DND-41 (cell line): ENCODE data around the gene HGS.

Experiments
- ATAC-seq: fragments of 200-7000 bp; cut with Tn5 transposase; 3 replicates; pipeline ENCODE4 v1.9.1; 2021; ENCODE audit warnings: low read depth; ENCODE audit not compliant: insufficient read depth
- DNase-seq: peaks from one replicate; pipeline ENCODE4 v3.0.0-alpha.2; 2020
- H2AFZ ChIP-seq: 2 replicates; pipeline ENCODE4 v1.6.0; 2012; ENCODE audit warnings: low read depth, low read length
- H3K27ac ChIP-seq: 2 replicates; pipeline ENCODE4 v1.5.1; 2012; ENCODE audit warnings: low read length, inconsistent platforms
- H3K27me3 ChIP-seq: fragments of 200-600 bp; sonication (generic); 2 replicates; pipeline ENCODE4 v1.6.0; 2012; ENCODE audit warnings: low read length, mild to moderate bottlenecking, inconsistent platforms; ENCODE audit not compliant: insufficient read depth, poor library complexity
- H3K36me3 ChIP-seq: 2 replicates; pipeline ENCODE4 v1.5.1; 2012; ENCODE audit warnings: low read length, inconsistent platforms; ENCODE audit not compliant: insufficient read depth
- H3K4me1 ChIP-seq: 2 replicates; pipeline ENCODE4 v1.5.1; 2012; ENCODE audit warnings: mild to moderate bottlenecking, low read length; ENCODE audit not compliant: insufficient read depth
- H3K4me2 ChIP-seq: 2 replicates; pipeline ENCODE4 v1.6.0; 2012; ENCODE audit warnings: mild to moderate bottlenecking, moderate library complexity, low read length, inconsistent platforms; ENCODE audit not compliant: insufficient read depth
- H3K4me3 ChIP-seq, 2 experiments: fragments of 200-600 bp in 1 of 2; shearing (Covaris generic) in 1 of 2; 2 replicates each; pipeline ENCODE4 v1.5.1; 2012 to 2016; ENCODE audit warnings: inconsistent platforms in 2 of 2, low read length in 2 of 2, mild to moderate bottlenecking in 2 of 2, low read depth in 1 of 2, moderate library complexity in 1 of 2
- H3K79me2 ChIP-seq: 2 replicates; pipeline ENCODE4 v1.6.0; 2012; ENCODE audit warnings: low read length, inconsistent platforms; ENCODE audit not compliant: insufficient read depth
- H3K9ac ChIP-seq: 2 replicates; pipeline ENCODE4 v1.6.0; 2012; ENCODE audit warnings: low read depth, mild to moderate bottlenecking, inconsistent platforms, low read length, moderate library complexity
- H3K9me3 ChIP-seq: 2 replicates; pipeline ENCODE4 v1.5.1; 2012; ENCODE audit warnings: low read length, moderate library complexity, mild to moderate bottlenecking, inconsistent platforms; ENCODE audit not compliant: insufficient read depth, severe bottlenecking
- H4K20me1 ChIP-seq: 2 replicates; pipeline ENCODE4 v1.6.0; 2012; ENCODE audit warnings: low read length; ENCODE audit not compliant: insufficient read depth
- CTCF ChIP-seq: IDR thresholded peaks from 2 replicates; pipeline ENCODE4 v1.5.1; 2012; ENCODE audit warnings: borderline replicate concordance, low read length, moderate library complexity, mild to moderate bottlenecking; ENCODE audit not compliant: poor library complexity, severe bottlenecking; ENCODE audit errors: extremely low read depth
- EZH2 ChIP-seq: IDR thresholded peaks from 3 replicates; pipeline ENCODE4 v1.6.1; 2012; ENCODE audit warnings: borderline replicate concordance, low read depth, mild to moderate bottlenecking, moderate library complexity, low read length, inconsistent platforms; ENCODE audit not compliant: severe bottlenecking

Gene HGS

DNA sequence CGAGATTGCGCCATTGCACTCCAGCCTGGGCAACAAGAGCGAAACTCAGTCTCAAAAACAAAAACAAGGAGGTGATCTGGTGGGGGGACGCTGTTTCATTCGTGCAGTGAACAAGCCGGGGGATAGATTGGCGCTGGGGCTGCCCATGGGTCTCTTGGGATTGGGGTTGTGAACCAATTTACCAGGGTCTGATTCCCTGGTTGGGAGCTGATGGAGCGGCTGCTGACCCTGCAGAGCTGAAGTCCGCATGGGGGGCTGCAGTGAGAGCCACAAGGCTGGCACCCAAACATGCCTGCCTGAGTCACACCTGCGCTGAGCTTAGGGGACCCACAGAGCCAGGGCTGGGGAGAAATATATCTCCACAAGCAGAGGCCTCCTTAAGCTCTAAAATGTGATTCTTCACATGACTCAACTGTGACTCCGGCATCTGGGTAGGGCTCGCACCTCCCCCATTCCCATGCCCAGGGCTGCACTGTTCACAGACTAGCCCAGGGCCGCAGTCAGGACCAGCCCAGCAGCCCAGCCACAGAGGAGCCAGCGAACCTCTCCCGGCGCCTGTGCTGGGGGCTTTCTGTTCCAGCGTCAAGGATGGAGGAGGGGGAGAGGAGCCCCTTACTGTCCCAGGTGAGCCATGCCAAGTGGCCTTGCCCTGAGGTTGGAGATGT lies 41.9 kb upstream of the HGS start:
- H3K4me1 ChIP-seq: peaks cover 11% of the 10 kb centered on the region
- H3K36me3 ChIP-seq: no peaks in the 10 kb centered on the region
- no peak overlapping the region for H3K9ac ChIP-seq
- DNase-seq (no peak), ATAC-seq (no peak)
- H3K79me2 ChIP-seq: no peaks in the 10 kb centered on the region
- TF ChIP-seq EZH2 (no peak), CTCF (no peak)
- H3K27ac ChIP-seq: no peak overlapping the region
- no peaks in the 10 kb centered on the region for H3K27me3 ChIP-seq
- no peak overlapping the region for H2AFZ ChIP-seq
- H4K20me1 ChIP-seq: no peaks in the 10 kb centered on the region
- H3K9me3 ChIP-seq: no peaks in the 10 kb centered on the region
- no peak overlapping the region for H3K4me2 ChIP-seq
- H3K4me3 ChIP-seq: no peak overlapping the region

DNA sequence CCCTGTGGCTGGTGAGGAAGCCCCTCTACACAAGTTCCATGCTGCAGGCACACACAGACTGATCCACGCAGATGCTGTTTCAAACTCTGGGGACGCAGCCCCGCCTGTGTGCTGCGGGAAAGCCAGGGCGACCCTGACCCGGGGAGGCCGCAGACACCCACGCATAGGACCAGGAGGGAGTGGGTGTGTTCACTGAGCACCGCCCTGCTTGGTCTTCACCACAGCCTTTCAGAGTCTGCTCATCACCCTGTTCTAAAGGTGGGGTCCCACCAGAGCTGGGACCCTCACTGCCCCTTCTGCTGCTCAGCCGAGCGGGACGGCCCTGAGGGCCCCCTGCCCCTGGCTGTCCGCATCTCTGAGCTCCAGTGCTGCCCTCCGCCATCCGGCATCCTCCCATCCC lies 39.3 kb upstream of the HGS start:
- Histone ChIP-seq H3K4me3 (no peak overlapping the region), H3K4me2 (no peak overlapping the region), H4K20me1 (no peaks in the 10 kb centered on the region), H3K9ac (no peak overlapping the region), H2AFZ (no peak overlapping the region), H3K36me3 (no peaks in the 10 kb centered on the region), H3K27ac (no peak overlapping the region), H3K27me3 (no peaks in the 10 kb centered on the region), H3K79me2 (no peaks in the 10 kb centered on the region), H3K9me3 (peaks cover 2% of the 10 kb centered on the region), H3K4me1 (no peaks in the 10 kb centered on the region)
- ATAC-seq (no peak), DNase-seq (no peak)
- TF ChIP-seq EZH2: no peak
- no peak for TF ChIP-seq CTCF

GRCh38 chr17:81644976-81645952 lies 38.5 kb upstream of the HGS start:
- Histone ChIP-seq H3K9me3 (peaks cover 2% of the 10 kb centered on the region), H3K4me1 (no peaks in the 10 kb centered on the region), H4K20me1 (no peaks in the 10 kb centered on the region), H3K4me2 (no peak overlapping the region), H3K4me3 (no peak overlapping the region), H3K9ac (no peak overlapping the region), H3K79me2 (no peaks in the 10 kb centered on the region), H3K27me3 (no peaks in the 10 kb centered on the region), H3K36me3 (no peaks in the 10 kb centered on the region), H2AFZ (no peak overlapping the region), H3K27ac (no peak overlapping the region)
- ATAC-seq (no peak), DNase-seq (no peak)
- TF ChIP-seq EZH2: no peak
- no peak for TF ChIP-seq CTCF
